NCI-H2171 (cell line): ENCODE data around the gene TSGA10IP.
A peak's percentile ranks its signal among the peaks of the same experiment; 100 is the strongest.

Source experiments
- DNase-seq: peaks from one replicate; lab custom pipeline; 2025; lab: John Stamatoyannopoulos, UW

The TSGA10IP gene

DNA sequence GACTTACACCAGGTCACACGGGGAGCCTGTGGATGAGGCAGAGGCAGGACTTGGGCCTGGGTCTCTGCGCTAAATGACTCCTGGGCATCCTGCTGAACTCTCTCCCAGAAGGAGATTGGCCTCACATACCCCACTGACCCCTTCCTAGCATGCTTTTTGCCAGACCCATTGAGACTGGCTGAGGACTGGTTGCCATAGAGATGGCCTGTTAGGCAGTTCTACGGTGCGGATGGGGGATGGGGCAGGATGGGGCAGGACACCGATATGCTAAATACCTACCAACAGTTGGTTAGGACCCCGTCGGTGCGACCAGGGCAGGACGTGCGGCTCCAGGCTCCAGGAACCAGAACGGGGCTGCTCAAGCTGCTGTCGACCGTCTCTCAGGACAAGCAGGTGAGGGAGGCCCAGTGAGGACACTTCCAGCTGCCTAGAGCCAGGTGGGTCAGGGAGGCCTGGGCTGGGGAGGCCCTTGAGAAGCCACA lies at the start of gene TSGA10IP:
TSS of gene TSGA10IP (plus strand) at position 51 of the 482 bp plus-strand sequence. CDS start at position 247, 196 bp downstream.
- no peak for DNase-seq

- no peak for DNase-seq
Observed at GRCh38 chr11:65895482-65895981, 49.7 kb upstream of the TSGA10IP start.

DNA sequence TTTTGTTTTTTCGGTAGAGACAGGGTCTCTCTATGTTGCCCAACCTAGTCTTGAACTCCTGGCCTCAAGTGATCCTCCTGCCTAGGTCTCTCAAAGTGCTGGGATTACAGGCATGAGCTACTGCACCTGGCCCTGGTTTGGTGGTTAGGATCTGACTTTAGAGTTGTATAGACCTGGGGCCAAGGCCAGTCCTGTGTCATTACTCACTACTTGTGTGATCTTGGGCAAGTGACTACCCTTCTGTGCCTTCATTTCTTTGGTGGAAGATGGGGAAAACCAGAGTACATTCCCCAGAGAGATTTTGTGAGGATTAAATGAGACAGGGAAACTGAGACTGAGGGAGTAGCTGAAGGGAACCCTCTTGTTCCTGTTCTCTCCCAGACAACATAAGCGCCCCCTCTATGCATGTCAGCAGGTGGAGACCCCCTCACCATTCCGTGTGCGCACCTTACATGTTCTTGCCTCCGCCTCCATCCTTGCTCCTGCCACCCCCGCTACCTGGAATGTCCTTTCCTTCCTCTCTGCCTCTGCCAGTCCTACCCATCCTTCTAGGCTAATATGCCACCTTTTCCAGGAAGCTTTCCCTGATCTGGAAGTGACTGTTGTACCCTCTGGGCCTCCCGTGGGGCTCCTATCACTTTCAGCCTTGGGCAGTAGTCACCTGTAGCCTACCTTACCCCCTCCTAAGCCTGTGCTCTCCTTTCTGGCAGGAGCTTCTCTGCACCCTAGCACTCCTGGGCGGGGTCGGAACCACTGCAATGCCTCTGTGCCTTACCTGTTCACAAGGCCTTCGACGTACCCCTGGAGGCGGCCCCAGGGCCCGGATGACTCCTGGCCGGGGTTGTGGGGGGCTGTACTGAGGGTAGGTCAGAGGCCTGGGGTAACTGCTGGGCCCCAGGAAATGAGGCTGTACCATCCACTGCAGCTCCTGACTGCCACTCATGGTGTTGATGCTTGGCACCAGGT lies 49.0 kb upstream of the TSGA10IP start:
- DNase-seq = no peak

DNA sequence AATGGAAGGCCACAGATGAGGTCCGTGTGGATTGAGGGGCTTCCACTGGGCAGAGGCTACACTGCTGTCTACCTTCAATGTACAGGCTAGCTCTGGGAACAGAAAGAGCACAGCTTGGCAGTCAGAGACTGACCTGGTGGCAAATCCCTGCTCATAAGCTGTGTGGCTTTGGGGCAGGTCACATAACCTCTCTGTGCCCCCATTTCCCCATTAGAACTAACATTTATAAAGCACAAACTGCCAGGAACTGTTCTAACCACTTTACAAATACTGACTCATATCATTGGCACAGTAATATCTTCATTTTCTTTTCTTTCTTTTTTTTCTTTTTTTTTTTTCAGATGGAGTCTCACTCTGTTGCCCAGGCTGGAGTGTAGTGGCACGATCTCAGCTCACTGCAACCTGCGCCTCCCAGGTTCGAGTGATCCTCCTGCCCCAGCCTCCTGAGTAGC lies 48.2 kb upstream of the TSGA10IP start:
- DNase-seq = no peak

GRCh38 chr11:65898656-65899355 lies 46.5 kb upstream of the TSGA10IP start:
- no peak for DNase-seq

DNA sequence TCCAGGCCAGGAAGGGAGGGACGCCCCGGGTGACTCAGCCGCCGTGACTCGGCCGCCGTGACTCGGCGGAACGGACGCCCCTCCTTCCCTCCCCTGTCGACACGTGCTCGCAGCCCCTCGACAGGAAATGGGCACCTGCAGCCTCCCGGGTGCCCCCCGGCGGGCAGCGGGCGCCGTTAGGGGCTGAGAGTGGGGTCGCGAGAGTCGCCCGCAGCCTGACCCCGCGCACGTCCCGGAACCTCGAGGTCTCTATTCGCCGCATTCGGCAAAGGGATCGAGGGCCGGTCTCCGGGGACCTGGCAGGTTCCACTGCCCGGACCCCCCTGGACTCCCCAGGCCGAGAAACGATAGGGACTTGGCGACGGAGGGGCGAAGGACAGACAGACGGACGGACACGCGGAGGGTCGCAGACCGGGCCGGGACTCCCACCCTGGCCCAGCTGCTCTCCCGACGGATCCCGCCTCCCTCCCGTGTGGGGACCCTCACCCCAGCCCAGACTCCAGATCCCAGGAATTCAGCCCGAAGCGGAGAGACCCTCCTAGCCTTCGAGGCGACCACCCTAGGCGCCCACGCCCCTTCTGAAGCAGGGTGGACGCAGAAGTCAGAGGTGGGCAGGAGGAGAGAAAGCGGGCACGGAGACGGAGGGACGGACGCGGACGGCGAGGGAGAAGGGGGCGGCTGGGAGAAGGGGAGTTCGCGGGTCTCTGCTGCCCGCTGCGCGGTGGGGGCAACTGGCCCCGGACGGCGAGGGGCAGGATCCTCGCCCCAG lies 45.7 kb upstream of the TSGA10IP start:
- no peak for DNase-seq

DNA sequence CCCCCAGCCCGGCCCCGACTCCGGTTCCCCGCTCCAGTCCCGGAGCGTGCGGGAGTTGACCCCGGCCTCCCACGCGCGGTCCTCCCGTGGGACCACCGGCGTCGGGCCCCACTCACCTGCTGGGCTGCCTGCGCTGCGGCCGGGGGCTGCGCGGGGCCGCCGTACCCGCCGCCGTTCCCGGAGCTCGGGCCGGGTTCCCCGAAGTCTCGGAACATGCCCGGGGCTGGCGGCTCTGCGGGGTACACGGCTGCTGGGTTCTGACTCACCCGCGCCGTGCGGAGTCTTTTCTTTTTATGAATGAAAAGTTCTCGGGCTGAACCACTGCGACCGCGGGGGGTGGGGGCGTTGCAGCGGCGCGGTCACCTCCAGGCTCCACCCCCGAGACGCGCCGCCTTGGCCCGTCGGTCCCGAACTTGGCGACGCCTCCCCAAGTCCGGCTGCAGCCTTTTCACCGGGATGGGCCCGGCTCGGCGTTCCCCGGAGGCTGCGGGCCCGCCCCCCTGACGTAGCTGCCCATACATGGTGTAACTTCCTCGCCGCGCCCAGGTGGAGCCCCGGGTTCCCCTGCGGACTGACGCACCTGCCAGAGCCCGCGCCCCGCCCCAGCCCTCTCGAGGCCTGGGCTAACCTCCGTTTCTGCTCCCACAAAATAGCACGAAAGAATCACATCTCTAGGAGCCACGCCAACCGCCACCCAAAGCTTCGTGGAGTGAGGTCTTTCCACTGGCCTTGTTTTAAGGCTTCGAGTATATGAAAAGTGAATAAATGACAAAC lies 45.0 kb upstream of the TSGA10IP start, which contains the start of gene FOSL1:
TSS of gene FOSL1 (minus strand) at position 264 of the 774 bp plus-strand sequence. CDS start at position 215, 49 bp downstream.
- peak; percentile 46 for DNase-seq

- DNase-seq = no peak
Observed at GRCh38 chr11:65900899-65901180, 44.4 kb upstream of the TSGA10IP start.

DNA sequence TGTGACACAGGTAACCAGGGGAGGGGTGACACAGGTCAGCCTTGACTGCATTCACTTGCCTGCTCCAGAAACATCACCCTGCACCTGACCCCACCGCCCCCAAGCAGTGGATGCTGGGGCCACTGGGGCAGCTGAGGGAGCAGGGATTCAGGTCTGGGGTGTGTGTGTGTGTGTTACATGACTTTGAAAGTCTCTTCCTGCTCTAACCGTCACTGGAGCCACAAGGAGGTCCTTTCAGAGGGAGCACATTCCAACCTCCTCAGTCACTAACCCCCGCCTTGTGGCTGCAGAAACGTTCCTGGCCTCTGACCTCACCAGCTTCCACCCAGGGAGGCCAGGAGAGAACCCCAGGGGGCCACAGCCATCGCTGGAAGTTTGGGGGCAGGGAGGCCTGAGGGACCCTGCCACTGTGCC lies 42.2 kb upstream of the TSGA10IP start:
- DNase-seq = no peak

DNA sequence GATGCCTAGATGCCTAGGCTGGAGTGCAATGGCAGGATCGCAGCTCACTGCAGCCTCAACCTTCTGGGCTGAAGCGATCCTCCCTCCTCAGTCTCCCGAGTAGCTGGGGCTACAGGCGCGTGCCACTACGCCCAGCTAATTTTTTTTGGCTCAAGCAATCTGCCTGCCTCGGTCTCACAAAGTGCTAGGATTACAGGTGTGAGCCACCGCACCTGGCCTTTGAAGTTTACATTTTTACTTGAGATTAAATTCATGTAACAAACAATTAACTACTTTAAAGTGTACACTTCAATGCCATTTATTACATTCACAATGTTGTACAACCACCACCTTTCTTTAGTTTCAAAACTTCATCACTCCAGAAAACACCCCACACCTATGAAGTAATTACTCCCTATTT lies 41.6 kb upstream of the TSGA10IP start:
- DNase-seq = no peak

DNA sequence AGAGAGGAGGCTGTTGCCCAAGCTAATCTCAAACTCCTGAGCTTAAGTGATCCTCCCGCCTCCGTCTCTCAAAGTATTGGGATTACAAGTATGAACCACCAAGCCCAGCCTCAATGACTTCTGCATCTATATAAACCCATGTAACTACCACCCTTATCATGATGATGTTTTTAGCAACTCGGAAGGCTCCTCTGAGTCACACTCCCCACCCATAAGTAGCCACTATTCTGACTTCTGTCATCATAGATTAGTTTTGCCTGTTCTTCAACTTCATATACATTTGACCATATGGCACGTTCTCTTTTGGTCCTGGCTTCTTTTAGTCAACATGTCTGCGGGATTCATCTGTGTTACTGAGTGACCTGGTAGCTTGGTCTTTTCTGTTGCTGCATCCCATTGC lies 38.7 kb upstream of the TSGA10IP start:
- DNase-seq = no peak

DNA sequence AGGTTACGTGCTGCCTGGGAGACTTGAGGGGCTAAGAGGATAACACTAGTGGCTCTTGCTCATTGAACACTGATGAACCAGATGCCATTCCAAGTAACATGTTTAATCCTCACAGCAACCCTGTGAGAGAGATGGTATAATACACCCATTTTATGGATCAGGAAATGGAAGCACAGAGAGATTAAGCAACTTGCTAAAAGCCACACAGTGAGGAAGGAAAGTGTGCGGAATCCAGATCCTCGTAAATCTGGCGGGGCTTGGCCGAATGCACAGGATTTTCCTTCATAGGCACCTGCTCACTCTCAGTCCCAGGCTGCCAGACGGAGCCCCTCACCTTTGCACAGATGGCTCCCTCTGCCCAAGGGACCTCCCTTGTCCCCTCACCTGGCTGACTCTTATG lies 37.4 kb upstream of the TSGA10IP start:
- peak; percentile 50 for DNase-seq

DNA sequence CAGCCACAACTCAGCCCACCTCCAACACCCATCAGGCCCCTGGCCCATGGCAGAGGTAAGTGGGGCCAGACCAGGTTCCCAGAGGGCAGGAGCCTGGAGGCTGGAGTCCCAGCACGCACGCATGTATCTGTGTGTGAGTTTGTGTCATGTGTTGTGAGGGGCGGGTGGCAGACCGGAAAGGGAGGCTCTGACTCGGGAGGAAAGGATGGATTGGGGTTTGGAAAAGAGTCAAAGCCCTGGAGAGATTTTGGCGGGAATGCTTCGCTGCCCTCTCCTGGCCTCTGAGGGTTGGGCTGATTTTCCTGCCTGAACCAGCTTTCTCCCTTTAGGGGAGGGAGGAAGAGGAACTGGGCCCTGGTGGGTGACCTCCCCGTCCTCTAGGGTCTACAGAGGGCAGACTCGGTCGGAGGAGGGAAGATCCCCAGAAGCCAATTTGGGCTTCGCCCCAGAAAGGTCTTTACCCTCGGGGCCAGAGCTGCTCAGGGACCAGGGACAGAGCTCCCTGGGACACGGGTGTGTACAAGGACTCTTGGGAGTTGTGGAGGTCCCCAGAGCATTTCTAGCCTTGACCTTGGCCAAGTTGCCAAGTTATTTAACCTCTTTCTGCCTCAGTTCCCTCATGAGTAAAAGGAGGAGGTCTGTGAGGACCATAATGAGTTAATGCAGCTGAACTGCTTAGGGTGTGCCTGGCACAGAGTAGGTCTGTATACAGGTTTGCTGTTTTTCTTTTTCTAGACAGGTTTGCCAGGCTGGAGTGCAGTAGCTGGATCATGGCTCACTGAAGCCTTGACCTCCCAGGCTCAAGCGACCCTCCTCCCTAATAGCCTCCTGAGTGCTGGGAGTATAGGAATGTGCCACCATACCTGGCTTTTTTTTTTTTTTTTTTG lies 33.4 kb upstream of the TSGA10IP start:
- DNase-seq = no peak

DNA sequence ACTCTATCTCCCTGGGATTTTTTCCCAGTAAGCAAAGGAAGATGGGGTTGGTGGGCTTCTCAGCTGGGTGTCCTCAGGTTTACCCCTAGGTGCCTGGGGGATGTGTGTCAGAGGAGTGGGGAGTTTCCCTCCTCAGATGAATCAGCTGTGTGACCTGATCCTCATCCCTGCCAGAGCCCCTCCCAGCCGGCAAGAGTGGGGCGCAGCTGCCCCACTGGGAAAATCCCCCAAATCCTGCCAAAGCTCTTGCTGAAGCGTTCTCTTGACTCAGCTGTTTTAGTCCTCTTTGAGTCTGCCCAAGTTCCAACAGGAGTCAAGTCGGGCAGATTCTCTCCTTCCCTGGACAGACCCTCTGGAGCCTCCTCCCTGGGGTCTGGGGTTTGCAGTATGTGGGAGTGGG lies 32.4 kb upstream of the TSGA10IP start:
- no peak for DNase-seq

GRCh38 chr11:65915101-65915820 lies 30.0 kb upstream of the TSGA10IP start:
- DNase-seq = peak; percentile 39

- no peak for DNase-seq
Observed at GRCh38 chr11:65915821-65916251, 29.4 kb upstream of the TSGA10IP start.

GRCh38 chr11:65916391-65916790 lies 28.9 kb upstream of the TSGA10IP start:
- DNase-seq = no peak

GRCh38 chr11:65917077-65917433 lies 28.2 kb upstream of the TSGA10IP start:
- no peak for DNase-seq

DNA sequence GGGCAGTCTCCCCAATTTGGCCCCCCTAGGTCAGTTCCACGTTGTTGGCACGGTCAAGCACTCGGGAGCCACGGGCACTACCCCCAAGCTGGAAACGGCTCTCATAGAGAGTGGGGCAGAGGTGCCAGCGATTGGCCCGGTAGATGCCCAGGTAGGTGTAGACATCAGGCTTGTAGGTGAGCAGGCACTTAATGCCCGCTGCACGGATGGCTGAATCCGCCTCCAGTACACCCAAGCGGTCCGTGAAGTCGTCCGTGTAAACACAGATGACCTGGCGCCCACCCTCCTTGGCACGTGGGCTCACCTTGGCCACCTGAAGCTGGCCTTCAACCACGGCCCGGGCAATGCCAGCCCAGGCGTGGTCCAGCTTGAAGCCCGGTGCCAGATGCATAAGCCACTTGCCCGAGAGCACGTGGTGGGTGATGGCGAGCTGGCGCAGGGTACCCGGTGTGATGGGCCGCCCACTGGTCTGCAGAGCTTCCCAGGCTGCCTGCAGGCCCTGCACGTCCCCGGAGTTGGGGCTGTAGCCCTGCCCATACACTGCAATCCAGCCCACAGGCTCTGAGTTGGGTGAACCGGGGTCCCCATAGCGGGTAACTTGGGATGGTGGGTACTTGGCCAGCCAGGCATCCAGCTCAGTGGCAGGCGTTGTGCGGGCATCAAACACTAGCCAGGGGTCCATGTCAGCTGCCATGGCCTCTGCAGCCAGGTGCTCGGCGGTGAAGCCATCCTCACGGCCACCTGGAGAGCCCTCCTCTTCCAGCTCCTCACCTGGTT lies 27.7 kb upstream of the TSGA10IP start:
- DNase-seq = no peak
